K562 (cell line): ENCODE data around the gene TXNIP. TPM values are rescaled to one million over a fixed set of nuclear protein-coding genes. Genes with fewer than 3 reads are reported as not detected.

ENCODE experiments used
- CHD7 ChIP-seq: fragments of 200-600 bp; sonication (generic); IDR thresholded peaks from one replicate; pipeline ENCODE4 v1.6.1; 2012; ENCODE audit warnings: mild to moderate bottlenecking, low read depth, low read length, inconsistent platforms
- COPS2 ChIP-seq: fragments of 450-650 bp; conservative IDR thresholded peaks from 2 replicates; pipeline ENCODE4 v1.6.1; 2016; ENCODE audit warnings: mild to moderate bottlenecking, moderate library complexity
- CREB3 ChIP-seq: fragments of 450-650 bp; conservative IDR thresholded peaks from 2 replicates; pipeline ENCODE4 v1.6.1; 2016; ENCODE audit warnings: missing genetic modification characterization, low read depth, mild to moderate bottlenecking, missing compliant biosample characterization, moderate library complexity
- EHMT2 ChIP-seq: fragments of 450-650 bp; IDR thresholded peaks from 2 replicates; pipeline ENCODE4 v1.6.1; 2018; ENCODE audit warnings: antibody characterized with exemption
- HNRNPK ChIP-seq: fragments of 200-400 bp; formaldehyde crosslinking; IDR thresholded peaks from one replicate; pipeline ENCODE4 v1.6.1; 2018; ENCODE audit warnings: mild to moderate bottlenecking, low read depth, low read length; ENCODE audit not compliant: poor library complexity, severe bottlenecking
- IRF9 ChIP-seq: fragments of 450-650 bp; IDR thresholded peaks from 2 replicates; pipeline ENCODE4 v1.6.1; 2016; ENCODE audit warnings: missing biosample characterization, missing genetic modification characterization
- MAFG ChIP-seq: fragments of 450-650 bp; conservative IDR thresholded peaks from 2 replicates; pipeline ENCODE4 v1.6.1; 2016; ENCODE audit warnings: missing genetic modification characterization, missing compliant biosample characterization
- RBM25 ChIP-seq: fragments of 200-400 bp; formaldehyde crosslinking; IDR thresholded peaks from 2 replicates; pipeline ENCODE4 v1.6.1; 2018; ENCODE audit warnings: low read length, low read depth, moderate library complexity; ENCODE audit not compliant: severe bottlenecking
- TEAD4 ChIP-seq, 2 experiments: sonication (generic) in 1 of 2; formaldehyde crosslinking in 1 of 2; IDR thresholded peaks; 2 replicates each; pipeline versions ENCODE4 v1.6.1 to v1.8.0; 2012 to 2022; ENCODE audit warnings: borderline replicate concordance in 1 of 2, inconsistent platforms in 1 of 2, low read length in 1 of 2, mild to moderate bottlenecking in 1 of 2, missing genetic modification reagents in 1 of 2
- THRAP3 ChIP-seq: fragments of 450-650 bp; IDR thresholded peaks from 2 replicates; pipeline ENCODE4 v1.6.1; 2016; ENCODE audit warnings: mild to moderate bottlenecking, inconsistent platforms, borderline replicate concordance
- ZC3H11A ChIP-seq: IDR thresholded peaks from 2 replicates; pipeline ENCODE4 v1.6.1; 2012; ENCODE audit warnings: low read depth, low read length, improper control_type of control experiment
- ZNF124 ChIP-seq: sonication (generic); formaldehyde crosslinking; IDR thresholded peaks from 2 replicates; pipeline ENCODE4 v1.8.1; 2022; ENCODE audit warnings: missing genetic modification reagents
- ZNF41 ChIP-seq: fragments of 250-450 bp; sonication (Bioruptor Pico); conservative IDR thresholded peaks from 2 replicates; pipeline ENCODE4 v1.4.0; 2020; ENCODE audit warnings: mild to moderate bottlenecking
- ZNF444 ChIP-seq: fragments of 250-450 bp; sonication (Bioruptor Pico); IDR thresholded peaks from 2 replicates; pipeline ENCODE4 v1.4.0; 2020; ENCODE audit warnings: mild to moderate bottlenecking, moderate library complexity
- polyA plus RNA-seq, 8 experiments: library from polyadenylated mRNA; depleted of rRNA in 4 of 8; stranded (reverse) in 5 of 8; unstranded in 3 of 8; fragments of >200 nt; fragmentation: Nextera tagmentation in 2 of 8; fragmentation: Illumina TruSeq in 1 of 8; extraction: Ambion mirVana in 2 of 8; extraction: Trizol in 1 of 8; gene quantifications; 2 replicates each; pipeline versions ENCODE4 v1.2.1 to v1.2.3, GENCODE V29; 2011 to 2014; ENCODE audit warnings: inconsistent platforms in 1 of 8, missing spikeins in 1 of 8
- total RNA-seq, 7 experiments: library from RNA; depleted of rRNA in 6 of 7; stranded (reverse); fragments of >200 nt in 6 of 7; fragmentation: Illumina TruSeq in 2 of 7; extraction: Trizol in 2 of 7; gene quantifications; 2 replicates each; pipeline versions ENCODE4 v1.2.1 to v1.2.3, GENCODE V29; 2011 to 2021; ENCODE audit warnings: low replicate concordance in 1 of 7

Gene TXNIP
- total and polyA plus RNA-seq, 9 of the 15 experiments (the other 6 are each of a cell fraction or from before 2014, with no cell fraction given) = 120 to 499 (median 257) TPM

- TF ChIP-seq CHD7 (no peak), THRAP3 (no peak), RBM25 (peak; percentile 99), HNRNPK (peak; percentile 87), CREB3 (tag) (no peak), ZC3H11A (no peak), ZNF124 (no peak), EHMT2 (0 out of 2 replicates have a peak, but pooled peaks have one; percentile 38), ZNF41 (no peak), ZNF444 (CRISPR knock-in tag) (no peak), MAFG (tag) (no peak), COPS2 (no peak), TEAD4 (IDR thresholded peaks at IDR 0.05; ENCODE audit: low read length) (no peak), TEAD4 (CRISPR knock-in tag; IDR thresholded peaks at IDR 0.05; ENCODE audit: borderline replicate concordance) (no peak), IRF9 (tag) (no peak)
These were observed 25.4 kb upstream of the TXNIP start, which contains the start of gene HJV (continued) for GRCh38 chr1:146021622-146022402.
